LoVo (cell line): ENCODE measurements around the gene SMYD5.

Source experiments
- DNase-seq: peaks from one replicate; pipeline ENCODE4 v3.0.0-alpha.2; 2016; ENCODE audit warnings: low spot score

The SMYD5 gene

GRCh38 chr2:73238976-73239375, 24.9 kb downstream of the SMYD5 start:
- DNase-seq: no peak

GRCh38 chr2:73239776-73240175, 25.7 kb downstream of the SMYD5 start:
- DNase-seq: no peak

- no peak for DNase-seq
Measured at GRCh38 chr2:73243884-73244570, 30.0 kb downstream of the SMYD5 start.

- no peak for DNase-seq
Measured at GRCh38 chr2:73244580-73244979, 30.5 kb downstream of the SMYD5 start.

- DNase-seq: no peak
Measured at GRCh38 chr2:73246850-73247249, 32.8 kb downstream of the SMYD5 start.

- no peak for DNase-seq
Measured at GRCh38 chr2:73249636-73250035, 35.6 kb downstream of the SMYD5 start.

- no peak for DNase-seq
Measured at GRCh38 chr2:73250872-73251846, 37.1 kb downstream of the SMYD5 start.

- DNase-seq: no peak
Measured at GRCh38 chr2:73252238-73253027, 38.4 kb downstream of the SMYD5 start.

GRCh38 chr2:73253400-73253799, 39.4 kb downstream of the SMYD5 start:
- DNase-seq: no peak

- no peak for DNase-seq
Measured at GRCh38 chr2:73253901-73254300, 39.9 kb downstream of the SMYD5 start.

GRCh38 chr2:73254343-73255006, 40.4 kb downstream of the SMYD5 start:
- no peak for DNase-seq

- DNase-seq: no peak
Measured at GRCh38 chr2:73255007-73255644, 41.1 kb downstream of the SMYD5 start.

GRCh38 chr2:73255907-73256617, 42.0 kb downstream of the SMYD5 start:
- DNase-seq: no peak

- DNase-seq: no peak
Measured at GRCh38 chr2:73256618-73256922, 42.5 kb downstream of the SMYD5 start.

GRCh38 chr2:73257021-73257420, 43.0 kb downstream of the SMYD5 start:
- DNase-seq: no peak

- DNase-seq: no peak
Measured at GRCh38 chr2:73257425-73258125, 43.5 kb downstream of the SMYD5 start.

GRCh38 chr2:73258186-73258912, 44.3 kb downstream of the SMYD5 start:
- DNase-seq: no peak

- DNase-seq: no peak
Measured at GRCh38 chr2:73258913-73259215, 44.8 kb downstream of the SMYD5 start.

- DNase-seq: no peak
Measured at GRCh38 chr2:73259276-73259675, 45.2 kb downstream of the SMYD5 start.
